Suppressor macrophage (primary cell): Measurements from ENCODE around the gene ALG12.

Source experiments
- DNase-seq, 4 experiments: peaks; one replicate each; pipeline ENCODE4 v3.0.0-alpha.2; 2020 to 2022

The ALG12 gene

DNA sequence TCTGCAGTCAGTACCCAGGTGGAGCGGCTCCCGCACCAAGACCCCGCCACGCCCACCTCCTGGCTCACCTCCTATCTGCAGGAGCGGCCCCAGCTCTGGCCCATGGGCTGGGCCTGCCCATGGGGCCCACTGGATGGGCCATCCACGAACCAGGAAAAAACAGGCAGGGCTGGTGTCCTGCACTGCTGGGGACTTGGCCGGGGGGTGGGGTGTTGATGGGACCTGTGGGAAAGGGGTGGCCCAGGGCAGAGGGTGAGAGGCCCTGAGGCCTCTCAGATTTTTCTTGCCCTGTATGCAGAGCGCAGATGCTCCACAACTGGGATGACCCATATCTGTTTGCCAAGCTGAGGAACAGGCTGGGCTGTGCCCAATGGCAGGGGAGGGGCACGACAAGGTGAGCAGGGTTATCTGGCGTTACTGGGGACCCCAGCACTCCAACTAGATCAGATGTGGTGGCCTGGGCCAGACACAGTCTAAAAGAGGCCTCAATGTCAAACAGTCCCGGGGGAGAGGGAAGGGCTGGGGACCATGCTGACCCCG, 39.7 kb upstream of the ALG12 start:
- DNase-seq, result no peak

DNA sequence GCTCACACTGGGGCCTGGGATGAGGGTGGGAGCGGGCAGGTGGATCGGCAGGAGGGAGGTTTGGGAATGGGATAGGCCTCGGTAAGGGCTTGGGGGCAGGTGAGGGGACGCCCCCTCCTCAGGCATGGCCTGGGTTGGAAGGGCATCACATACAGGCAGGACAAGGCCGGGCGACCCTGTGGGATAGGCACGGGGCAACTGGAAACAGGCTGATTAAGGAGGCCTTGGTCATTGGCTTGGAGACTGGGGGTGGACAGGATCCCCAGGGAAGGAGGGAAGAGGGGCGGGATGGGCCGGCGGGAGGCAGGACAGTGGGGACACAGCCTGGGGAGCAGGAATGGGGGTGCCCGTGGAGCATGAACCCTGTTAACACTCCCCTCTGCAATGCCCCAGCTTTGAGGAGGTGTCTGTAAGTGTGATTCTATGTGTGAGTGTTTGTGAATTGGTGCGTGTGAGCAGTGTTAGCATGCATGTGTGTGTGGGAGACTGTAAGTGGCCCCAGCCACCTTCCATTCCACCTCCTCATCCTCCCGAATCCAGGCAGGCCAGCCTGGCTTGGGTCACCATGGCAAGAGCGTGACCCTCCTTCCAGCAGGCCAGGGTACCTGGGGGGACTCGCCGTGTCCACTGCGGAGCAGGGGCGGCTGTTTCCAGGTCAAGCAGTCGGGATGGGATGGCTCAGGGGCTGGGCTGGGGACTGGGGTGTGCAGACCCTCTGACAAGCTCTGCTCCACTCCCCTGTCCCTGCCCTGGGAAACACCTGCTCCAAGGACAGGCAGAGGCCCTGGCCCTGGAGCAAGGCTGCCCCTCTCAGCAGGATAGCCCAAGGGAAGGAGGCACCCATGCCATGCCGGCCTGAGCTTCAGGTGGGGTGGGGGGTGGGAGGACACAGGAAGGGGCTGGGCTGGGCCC, 38.9 kb upstream of the ALG12 start:
- DNase-seq, result no peak

DNA sequence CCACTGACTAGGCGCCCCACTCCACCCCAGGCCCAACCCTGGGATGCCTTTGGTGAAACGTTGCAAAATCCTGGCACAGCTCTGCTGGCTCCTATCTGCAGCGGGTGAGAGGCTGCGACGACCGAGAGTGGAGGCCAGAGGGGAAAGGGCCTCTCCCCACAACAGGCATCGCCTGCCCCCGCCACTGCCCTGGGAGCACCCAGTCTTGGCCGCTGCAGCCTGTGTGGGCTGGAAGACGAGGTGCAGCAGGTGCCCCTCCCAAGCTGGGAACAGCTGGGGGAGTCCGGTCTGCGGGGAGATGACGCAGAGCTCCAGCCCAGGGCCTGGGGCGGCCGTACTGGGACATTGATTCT, 38.2 kb upstream of the ALG12 start:
- no peak for DNase-seq

DNA sequence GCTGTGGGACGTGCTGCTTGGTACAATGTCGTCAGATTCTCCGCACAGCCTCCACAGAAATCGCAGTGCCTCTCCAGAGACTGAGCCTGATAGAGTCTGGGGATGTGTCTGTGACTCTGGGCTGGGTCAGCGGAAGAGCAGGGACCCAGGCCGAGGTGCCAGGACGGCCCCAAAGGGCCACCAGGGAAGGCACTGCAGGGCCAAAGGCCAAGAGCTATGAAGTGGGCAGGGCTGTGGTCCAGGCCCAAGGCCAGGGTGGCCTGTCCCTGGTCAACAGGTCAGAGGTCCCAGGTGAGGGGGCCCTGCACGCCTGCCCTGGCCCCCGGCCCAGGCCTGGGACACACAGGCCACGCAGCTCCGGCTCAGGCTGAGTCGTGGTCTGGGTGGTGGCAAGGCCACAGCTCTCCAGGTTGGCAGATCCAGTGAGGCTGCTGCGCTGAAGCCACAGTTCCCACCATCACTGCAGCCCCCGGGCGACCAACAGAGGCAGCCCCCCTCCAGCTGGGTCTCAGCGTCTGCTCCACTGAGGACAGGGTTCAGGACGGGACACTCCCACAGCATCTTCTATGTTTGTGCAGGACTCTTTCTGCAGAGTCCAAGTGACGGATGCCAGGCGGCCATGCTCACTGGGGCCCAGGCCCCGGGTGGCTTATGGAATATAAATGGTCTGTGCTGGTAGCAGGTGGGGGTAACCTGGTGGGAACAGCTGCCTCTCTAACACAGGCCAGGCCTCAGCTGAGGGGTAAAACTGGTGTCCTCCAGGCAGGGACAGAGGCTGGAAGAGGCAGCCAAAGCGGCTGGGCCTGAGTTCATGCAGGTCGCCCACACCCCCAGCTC, 37.6 kb upstream of the ALG12 start:
- DNase-seq, result no peak

DNA sequence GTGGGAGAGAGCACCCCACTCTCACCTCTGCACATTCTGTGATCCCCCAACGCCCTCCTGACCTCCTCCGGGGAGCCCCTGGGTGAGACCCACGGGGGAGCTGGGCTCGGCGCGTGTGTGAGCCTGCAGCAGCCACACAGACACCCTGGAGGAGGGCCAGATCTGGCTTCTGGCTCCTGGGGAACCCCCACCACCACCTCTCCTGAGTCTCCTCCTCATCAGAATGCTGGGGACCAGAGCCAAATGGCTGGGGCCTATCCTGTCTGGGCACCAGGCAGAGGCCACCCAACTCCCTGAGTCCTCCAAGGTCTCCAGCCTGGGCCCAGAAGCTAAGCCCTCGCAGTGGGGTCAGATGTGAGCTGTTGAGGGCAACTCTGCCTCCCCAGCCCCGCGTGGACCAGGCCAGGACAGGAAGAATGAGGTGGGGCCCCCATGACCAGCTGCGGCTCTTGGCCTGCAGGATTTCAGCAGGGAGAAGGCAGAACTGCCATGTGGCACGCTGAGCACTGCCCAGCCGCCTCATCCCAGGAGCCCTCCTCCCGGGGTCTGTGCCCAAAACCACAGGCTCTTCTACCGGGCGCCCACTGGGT, 36.8 kb upstream of the ALG12 start:
- no peak for DNase-seq

DNA sequence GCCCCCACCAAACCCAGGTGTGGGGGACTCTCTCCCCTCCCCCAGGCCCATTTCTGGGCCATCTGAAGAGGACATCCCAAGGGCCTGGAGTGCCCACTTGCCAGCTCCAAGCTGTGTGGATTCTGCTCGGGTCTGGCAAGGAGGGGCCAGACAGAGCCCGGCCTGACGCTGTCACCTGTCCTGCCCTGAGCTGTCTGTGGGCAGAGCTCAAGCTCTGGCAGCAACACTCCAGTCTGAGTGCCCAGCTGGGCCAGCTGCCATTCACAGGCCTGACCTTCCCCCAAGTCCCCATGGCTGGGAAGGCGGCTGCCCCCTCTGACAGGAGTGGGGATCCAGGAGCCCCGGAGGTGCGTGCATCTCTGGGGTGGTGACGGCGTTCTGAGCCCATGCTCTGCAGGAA, 36.1 kb upstream of the ALG12 start:
- no peak for DNase-seq

DNA sequence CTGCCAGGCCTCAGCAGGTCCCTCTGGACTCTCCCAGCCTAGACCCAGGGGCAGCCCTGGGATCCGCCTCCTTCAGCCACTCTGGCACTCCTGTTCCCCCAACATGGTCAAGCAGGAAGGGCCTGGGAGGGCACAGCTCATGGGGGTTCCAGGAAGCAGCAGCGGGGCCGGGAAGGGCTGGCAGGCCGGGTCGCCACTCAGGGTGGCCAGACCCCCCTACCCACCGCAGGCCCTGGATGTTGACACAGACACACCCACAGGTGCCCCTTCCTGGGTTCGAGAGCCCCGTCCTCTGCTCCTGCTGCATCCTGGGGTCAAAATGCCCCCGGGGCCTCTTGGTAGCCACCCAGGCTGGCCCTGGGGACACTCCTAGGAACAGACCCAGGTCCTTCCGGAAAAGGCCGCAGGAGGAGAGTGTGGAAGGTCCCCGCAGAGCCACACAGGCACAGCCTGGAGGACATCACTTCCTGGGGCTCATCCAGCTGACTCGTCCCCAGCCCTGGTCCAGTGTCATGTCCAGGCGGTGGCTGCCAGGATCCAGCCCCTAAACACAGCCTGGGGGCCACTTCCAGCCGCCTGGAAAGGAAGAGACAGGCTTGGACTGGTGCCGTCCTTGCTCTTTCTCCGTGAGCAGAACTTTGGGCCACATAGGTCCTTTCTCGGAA, 35.6 kb upstream of the ALG12 start:
- no peak for DNase-seq

DNA sequence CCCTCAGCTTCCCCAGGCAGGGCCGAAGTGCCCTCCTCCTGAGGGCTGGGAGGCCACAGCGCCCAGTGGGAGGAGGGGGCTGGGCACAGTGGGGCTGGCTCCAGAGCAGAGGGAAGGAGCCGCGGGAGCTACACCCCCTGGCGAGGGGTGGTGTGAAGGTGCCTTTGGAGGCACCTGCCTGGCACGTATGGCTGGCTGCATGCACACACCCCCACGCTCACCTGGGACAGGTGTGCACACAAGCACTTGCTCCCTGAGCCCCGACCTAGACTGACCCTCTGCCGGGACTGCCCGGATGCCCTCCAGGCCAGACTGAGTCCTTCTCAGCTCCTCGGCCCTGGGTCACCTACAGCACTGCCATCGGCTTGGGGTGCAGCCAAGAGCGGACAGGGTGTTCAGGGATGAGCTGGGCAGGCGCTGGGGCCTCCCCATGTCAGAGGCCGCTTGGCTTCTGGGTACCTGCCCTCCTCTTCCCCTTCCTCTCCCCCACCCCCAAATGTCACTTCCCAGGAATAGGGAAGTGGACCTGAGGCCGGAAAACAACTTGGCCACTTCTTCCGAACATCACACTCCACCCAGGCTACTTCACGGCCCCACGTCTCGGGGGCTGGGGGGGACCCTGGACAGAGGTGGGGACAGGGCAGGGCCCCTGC, 34.9 kb upstream of the ALG12 start:
- DNase-seq, result peak in 1 of 4 experiments; percentile 43

DNA sequence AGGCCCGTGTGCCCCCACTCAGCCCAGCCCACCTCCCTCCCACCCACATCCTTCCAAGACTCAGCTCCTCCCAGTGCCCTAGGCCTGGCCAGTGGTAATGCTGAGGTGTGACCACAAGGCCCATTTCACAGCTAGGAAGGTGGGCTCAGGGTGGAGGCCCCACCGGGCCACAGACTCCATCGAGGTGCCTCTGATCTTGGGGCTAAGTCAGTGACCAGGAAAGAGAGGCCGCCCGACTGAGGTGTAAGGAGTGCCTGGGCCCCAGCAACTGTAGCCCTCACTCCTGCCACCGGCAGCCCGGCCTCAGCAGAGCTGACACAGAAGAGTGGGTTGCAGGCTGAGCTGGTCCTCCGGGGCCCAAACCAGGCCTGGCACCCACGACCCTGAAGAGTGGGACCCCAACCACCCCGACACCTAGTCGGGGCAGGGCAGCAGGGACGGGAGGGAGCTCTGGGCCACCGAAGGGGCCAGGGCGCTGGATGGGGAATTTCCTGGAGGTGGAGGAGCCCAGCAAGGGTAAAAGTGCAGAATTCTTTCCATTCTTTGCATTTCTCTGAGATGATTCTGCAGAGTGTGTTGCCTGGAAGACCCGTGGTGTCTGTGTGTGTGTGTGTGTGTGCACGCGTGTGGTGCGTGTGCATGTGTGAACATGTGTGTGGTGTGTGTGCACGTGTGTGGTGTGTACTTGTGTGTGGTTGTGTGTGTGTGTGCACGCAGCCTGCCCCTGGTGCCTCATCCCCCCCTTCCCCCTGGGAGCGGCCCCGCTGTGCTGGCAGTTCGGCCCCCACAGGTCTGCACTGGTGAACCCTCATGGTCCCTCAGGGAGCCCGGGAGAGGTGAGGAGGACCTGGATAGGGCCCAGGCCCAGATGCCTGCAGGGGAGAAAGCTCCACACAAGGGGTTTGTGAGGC, 34.0 kb upstream of the ALG12 start:
- no peak for DNase-seq

DNA sequence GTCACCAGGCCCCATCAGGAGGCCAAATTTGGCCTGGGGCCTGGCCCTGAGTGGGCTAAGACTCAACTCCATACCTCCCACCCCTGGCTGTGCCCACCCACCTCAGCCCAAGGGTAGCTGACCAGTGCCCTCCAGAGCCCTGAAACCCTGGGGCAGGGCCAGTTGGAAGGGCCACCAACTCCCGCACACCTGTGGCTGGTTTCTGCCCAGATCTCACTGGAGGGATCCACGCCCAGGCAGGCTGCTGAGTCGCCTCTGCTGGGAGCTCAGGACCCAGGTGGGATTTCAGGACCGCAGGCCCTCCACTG, 33.4 kb upstream of the ALG12 start:
- no peak for DNase-seq

DNA sequence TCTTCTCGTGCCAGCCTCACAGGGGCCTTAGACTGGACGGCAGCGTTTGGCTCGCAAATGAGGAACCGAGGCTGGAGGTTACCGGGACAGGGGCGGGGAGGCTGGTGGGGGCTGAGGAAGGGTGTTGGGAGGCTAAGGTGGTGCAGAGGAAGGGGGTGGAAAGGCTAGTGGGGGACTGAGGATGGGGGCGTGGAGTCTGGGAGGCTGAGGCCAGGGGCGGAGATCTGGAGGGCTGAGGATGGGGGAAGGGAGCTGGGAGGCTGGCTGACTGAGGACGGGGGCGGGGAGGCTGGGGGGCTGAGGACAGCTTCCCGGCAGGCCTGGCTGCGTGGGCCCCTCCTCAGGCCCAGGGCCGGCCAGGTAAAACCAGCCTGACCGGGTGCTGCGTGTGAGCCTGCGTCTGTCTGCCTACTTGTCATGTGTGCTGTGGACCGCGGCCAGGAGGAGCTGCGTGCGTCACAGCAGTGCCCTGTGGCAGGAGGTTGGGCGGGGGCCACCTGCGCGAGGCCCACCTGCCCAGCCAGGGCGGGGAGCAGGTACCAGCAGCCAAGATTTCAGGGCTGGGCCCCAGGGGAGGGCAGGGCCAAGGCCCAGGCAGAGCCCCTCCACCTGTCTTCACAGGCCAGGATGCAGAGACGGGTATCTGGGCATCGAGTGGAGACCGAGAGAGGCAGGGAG, 32.9 kb upstream of the ALG12 start:
- DNase-seq, result peak in 3 of 4 experiments; percentile 47 to 66 (median 64)

DNA sequence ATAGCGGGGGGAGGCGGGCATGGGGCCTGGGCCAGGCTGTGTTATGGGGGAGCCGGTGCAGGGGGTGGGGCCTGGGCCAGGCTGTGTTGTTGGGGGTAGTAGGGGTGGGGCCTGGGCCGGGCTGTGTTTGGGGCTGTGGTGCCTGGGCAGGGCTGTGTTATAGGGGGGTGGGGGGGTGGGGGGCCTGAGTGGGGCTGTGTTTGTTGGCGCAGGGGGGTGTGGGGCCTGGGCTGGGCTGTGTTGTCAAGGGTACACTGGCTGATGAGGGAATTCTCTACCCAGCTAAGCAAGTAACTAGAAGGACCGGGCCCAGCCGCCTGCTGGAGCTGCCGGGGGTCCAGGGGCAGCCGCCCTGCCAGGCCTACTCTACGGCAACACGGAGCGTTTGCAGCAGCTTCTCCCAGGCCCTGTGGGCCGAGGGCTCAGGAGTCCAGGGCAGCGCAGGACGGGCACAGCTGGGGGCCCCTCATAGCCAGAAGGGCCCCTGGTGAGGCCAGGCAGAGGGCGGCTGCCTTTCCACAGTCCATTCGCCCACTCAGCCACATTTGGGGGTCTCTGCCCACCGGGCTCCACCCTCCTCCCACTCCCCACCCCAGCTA, 32.3 kb upstream of the ALG12 start:
- no peak for DNase-seq

DNA sequence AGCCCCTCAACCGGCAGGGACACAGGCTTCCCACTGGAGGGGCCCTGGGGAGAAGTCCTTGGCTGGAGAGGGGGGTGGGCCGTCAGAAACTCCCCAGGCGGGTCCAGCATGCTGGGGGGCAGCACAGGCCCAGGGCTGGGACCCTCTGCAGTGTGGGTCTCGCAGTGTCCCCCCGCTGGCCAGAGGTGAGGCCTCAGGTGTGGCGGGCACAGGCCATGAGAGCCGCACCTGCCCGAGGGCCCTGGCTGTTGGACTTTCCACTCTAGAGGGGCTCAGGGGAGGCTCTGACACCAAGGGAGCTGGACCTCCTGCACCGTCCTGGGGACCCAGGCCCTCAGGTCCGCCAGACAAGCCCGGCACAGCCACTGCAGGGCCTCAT, 31.7 kb upstream of the ALG12 start:
- no peak for DNase-seq

DNA sequence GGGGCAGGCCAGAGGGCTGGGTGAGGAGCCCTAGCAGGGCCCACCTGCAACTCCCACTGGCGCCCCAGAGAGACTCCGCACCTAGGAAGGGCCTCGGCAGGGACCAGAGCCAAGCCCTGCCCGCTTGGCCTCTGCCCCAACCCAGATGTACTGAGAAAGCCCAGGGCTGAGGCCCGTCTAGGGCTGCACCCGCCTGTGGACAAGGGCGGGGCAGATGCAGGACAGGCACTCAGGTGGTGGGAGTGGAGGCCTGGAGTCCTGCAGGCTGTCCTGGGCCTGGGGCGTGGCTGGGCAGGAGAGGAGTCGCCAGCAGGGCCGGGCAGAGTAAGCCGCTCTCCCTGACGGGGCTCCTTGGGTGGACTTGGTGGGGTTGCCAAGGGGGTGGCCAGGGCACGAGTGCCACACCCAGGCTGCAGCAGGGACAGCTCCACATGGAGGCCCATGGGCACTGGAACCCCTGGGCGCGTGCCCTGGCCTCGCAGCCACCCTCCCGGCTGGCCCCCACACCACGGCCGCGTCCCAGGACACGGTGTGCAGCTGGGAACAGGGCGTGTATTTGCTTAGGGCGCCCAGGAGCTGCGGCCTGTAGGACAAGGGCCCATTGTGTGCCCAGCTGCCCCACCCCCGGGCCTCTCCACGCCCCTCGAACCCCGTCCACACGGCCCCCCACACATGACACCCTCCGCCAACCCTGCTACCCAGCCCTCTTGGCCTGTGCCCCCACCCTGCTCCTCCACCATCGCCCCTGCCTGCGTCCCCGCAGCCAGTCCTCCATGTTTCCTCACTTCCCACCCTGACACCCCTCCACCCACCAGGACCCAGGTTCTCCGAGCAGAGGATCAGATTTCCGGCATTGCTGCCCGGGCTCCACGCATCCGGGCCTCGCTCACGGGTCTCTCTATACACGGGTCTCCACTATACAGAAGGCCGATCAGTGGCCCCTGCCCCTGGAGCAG, 31.0 kb upstream of the ALG12 start:
- DNase-seq, result no peak

DNA sequence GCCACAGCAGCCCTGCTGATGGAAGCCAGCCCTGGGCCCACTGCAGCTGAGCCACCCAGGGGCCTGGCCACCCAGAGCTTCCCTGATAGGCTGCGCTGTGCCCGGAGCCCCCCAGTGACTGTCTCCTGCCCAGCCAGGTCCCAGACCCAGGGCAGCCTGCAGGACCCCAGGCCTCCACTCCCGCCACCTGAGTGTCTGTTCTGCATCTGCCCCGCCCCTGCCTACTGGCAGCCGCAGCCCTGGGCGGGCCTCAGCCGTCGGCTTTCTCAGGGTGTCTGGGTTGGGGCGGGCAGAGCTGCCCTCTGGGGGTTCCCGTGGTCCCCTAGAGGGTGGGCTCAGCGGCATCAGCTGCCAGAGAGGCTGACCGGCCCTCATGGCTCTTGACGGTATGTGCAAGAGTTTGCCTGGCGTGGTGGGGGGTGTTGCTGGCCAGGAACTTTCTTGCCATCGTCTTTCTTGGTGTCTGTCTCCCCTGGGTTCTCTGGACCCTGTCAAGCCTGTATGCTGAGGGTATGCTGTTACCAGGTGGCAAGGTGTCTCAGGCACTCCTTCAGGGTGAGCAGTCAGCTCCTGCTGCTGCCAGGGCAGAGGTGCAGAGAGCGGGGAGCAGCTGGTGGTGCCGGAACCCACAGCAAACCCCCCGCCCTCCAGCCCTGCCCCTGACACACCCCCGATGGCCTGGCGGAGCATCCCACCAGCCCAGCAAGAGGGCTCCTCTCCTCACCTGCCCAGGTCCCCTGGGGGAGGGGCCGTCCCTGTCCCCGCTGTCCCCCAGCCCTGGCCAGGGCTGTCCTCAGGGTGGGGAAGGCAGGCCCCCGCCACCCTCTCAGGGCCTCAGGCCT, 30.1 kb upstream of the ALG12 start:
- no peak for DNase-seq

DNA sequence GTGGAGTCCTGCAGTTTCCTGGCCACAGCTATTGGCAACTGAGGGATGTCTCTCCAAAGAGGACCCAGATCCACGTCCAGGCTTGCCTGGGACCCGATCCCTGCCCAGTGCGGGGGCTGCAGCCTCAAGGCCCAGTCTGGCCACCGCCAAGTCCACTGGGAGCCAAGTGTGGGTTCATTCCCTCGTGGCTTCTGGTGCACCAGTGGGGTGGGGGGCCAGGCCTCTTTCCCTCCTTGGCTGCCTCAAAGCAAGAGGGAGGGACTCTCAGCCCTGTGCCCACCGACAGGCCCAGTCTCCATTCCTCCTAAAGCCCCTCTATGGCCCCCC, 29.0 kb upstream of the ALG12 start:
- DNase-seq, result no peak

DNA sequence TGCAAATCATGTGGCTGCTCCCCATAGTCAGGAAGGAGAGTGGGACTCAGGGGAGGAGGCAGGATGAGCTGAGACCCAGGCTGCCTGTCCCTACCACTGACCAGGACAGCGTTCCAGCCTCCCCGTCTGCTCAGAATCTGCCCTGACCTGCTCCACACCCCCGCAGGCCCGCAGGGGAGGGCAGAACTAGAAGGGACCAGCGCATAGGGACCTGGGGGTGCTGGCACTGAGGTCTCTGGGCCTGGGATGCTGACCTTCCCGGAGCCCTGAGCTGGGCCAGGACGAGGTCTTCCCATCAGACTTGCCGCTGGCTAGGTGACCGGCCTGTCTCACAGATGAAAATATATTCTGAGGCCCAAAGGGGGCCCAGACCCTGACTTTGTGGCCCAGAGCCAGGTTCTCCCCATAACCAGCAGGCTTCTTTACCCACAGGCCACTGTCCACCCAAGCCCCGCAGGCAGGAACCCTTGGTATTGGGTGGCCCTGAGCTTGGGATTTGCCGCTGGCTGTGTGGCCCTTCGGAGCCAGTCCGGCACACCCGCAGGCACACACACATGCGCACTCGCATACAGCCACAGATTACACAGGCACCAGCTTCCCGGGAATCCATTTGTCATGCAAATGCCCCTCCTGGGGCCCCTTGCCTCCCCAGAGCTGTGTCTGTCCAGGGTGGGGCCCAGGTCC, 28.5 kb upstream of the ALG12 start:
- no peak for DNase-seq
